ENCODE results near the gene CAVIN2. TPM values are rescaled to one million over a fixed set of nuclear protein-coding genes. Genes with fewer than 3 reads are reported as not detected.

CAVIN2 gene
- total RNA-seq, 1 experiment from 2014 or later, result not detected

DNA sequence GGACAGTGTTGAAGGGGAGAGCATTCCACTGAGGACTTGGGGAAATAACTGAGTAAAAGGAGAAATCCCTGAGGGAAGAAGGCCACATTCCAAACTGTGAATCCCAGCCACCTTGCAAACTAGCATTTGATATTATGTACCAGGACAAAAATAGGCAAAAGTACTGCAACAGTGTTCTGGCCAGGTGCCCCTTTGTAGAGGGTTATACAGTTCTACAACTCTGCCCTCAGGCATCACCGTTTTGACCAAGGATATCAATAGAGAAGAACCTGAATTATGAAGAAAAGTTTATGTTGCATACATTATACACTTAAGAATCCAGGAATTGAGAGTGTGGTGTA is 20.6 kb upstream of the CAVIN2 start:
- DNase-seq (ENCODE audit: low read depth, low spot score), result no peak
- in situ Hi-C loops (cut with HindIII; ENCODE audit: low pct_unique_long_range_greater_than_20kb, low sequenced_read_pairs), result no loop called here

DNA sequence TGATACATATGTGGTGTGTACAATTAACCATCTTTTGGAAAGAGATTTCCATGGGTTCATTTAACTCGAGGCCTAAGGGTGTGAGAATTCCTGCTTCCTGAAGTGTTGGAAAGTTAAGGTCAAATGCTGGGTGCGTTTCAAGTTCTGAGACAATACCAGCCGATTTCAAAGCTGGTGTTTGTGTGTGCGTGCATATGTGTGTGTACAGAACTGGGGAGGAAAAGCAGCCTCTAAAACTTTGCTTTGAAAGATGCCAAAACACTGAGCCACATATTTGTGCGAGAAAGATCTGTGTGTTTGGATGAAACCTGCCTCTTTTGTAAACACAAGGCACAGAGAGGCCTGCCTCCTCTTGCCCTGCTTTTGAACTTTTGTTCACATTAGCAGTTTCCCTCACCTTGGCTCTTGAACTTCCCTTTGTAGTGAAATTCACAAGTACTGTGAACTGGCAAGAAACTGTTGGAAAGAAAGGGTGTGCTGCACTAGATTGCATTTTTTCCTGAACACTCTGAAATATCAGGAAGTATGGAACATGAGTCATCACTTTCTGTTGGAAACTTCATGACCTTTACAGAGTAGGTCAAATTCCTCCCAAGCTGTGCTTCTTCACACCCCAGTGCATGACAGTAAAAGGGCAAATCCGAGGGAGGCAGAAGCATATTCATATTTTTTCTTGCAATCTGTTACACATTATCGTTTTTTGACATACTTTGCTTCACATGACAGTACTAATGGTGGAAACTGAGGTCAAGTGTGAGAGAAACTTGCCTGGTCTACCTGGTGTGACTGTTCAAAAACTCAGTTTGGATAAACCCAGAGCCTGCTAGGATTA is 20.0 kb upstream of the CAVIN2 start:
- in situ Hi-C loops (cut with HindIII; ENCODE audit: low pct_unique_long_range_greater_than_20kb, low sequenced_read_pairs), result no loop called here
- peak; percentile 29 for DNase-seq (ENCODE audit: low read depth, low spot score)

DNA sequence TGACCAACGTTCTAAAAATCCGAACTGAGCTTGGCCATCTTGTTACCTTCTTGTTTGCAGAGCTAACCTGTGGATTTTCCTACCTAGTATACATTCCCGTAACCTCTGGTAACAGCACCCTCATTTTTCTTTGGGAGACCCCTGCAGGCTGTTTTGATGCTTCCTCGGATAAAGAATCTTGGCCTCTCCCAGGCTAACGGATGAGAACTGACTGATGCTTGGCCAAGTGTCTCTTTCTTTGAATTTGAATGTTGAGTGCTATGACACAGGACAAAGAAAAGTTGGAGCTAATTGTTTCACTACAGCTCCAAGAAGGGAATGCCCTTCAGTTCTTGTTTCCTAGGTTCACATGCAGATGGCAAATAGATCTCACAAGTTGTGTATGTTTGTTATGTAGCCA is 19.3 kb upstream of the CAVIN2 start:
- no peak for DNase-seq (ENCODE audit: low read depth, low spot score)
- in situ Hi-C loops (cut with HindIII; ENCODE audit: low pct_unique_long_range_greater_than_20kb, low sequenced_read_pairs), result no loop called here

DNA sequence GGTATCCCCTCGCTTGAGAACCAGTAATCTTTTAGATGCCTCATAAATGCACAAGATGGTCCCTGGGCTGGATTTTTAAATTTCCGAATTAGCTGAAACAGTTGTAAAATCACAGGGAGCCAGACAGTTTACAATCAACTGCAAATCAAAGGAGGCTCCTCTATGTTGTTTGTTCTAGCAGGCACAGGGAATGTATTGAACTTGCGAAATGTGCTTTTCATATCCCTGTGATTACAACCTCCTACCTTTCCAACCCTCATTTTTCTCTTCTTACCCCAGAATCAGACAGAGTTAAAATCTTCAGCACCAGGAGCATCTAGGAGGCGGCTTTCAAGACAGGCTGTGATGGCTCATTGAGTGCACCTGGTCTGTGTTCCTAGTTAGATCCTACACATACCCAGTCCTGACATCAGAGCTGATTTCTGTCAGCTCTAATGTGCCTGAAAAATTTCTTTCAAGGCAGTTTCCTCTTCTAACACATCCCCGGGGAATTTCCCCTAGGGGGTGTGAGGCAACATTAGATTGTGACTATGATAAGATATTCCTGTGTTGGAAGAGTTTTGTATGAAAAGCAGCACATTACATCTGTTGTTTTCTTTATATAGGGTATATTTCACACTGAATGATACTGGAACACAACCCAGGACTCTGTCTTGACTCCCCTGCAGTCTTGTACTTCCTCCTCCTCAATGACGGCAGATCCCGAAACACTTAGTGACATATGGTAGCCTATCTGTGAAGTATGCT is 17.9 kb upstream of the CAVIN2 start:
- DNase-seq (ENCODE audit: low read depth, low spot score), result no peak
- in situ Hi-C loops (cut with HindIII; ENCODE audit: low pct_unique_long_range_greater_than_20kb, low sequenced_read_pairs), result no loop called here

DNA sequence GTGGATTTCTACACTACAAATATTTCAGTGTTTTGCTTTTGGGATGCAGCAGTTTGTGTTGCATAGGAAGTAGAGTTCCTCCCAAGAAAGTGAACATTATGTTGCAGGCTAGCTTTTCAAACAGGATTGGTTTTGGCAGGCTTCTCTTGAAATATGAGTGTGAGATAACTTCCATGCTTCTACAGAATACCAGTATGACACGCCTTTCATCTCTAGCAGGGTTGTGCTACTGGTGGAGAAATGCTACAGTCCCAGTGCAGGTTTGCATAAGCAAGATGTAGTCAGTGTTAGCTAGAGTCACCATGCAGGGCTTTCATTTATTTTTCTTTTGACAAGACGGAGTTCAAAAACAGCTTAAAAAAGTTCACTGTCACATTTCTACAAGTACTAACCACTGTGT is 17.1 kb upstream of the CAVIN2 start:
- in situ Hi-C loops (cut with HindIII; ENCODE audit: low pct_unique_long_range_greater_than_20kb, low sequenced_read_pairs), result no loop called here
- no peak for DNase-seq (ENCODE audit: low read depth, low spot score)

DNA sequence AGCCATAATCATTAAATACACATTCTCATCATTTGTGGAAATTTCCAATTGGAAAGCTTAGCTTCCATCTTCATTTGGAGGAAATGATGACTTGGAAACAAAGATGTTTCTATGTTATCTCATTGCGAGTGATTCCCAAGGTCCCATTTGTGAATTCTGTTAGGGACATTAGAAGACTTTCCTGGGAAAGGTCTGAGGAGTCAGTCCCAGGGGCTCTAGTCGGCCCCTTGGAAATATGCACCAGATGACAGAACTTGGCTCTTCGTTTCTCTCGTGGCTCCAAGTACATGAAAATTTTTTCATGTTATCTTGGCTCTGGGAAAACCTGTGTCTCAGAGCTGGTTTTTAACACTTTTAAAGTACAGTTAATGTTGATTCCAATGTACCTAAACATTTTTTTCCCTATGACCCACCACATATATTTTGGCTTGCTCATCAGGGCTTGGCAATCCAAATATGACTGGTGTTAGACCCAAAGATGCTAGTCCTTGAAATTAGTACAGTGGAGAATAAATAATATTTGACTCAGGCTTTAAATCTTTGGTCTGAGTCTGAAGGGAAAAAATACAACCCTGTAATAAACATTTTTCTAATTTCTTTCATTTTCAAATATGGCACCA is 15.4 kb upstream of the CAVIN2 start:
- in situ Hi-C loops (cut with HindIII; ENCODE audit: low pct_unique_long_range_greater_than_20kb, low sequenced_read_pairs), result no loop called here
- DNase-seq (ENCODE audit: low read depth, low spot score), result no peak

DNA sequence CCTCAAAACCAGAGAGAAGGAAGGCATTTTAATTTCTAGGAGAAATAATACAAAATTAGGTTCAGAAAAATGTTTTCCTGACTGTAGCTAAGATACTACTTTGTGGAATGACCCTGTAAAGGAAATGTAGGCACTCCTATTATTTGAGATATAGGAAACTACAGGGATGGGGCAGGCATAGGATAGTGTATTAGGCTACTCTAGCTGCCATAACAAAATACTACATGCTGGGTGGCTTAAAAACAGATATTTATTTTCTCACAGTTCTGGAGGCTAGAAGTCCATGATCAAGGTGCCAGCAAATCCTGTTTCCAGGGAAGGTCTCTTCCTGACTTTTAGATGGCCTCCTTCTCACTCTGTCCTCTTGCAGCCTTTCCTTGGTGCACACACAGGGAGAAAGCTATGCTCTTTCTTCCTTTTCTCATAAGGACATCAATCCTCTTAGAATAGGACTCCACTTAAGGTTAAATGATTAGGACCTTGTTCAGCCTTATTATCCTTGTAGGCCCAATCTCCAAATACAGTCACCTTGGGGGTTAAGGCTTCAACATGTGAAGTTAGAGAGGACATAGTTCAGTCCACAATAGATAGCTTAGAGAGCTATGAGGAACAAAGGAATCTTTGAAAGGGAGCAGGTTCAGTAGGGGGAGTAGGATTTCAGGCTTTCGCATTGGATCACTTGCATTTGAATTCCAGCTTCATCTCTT is 14.0 kb upstream of the CAVIN2 start:
- in situ Hi-C loops (cut with HindIII; ENCODE audit: low pct_unique_long_range_greater_than_20kb, low sequenced_read_pairs), result no loop called here

DNA sequence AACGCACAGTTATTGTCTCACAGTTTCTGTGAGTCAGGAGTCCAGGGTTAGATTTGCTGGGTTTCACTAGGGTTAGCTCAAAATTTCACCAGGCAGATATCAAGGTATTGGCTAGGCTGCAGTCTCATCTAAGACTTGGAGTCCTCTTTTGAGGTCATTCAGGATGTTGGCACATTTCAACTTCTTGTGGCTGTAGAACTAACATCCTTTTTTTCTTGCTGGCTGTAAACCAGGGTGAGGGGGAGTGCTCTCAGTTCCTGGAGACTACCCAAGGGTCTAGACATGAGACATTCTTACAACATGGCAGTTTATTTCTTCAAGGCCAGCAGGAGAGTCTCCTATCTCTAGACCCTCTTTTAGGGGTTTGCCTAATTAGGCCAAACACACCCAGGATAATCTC is 12.8 kb upstream of the CAVIN2 start:
- in situ Hi-C loops (cut with HindIII; ENCODE audit: low pct_unique_long_range_greater_than_20kb, low sequenced_read_pairs), result no loop called here

More for the DNA sequence above, 14.0 kb upstream of the CAVIN2 start:
- DNase-seq (ENCODE audit: low read depth, low spot score), result no peak

DNA sequence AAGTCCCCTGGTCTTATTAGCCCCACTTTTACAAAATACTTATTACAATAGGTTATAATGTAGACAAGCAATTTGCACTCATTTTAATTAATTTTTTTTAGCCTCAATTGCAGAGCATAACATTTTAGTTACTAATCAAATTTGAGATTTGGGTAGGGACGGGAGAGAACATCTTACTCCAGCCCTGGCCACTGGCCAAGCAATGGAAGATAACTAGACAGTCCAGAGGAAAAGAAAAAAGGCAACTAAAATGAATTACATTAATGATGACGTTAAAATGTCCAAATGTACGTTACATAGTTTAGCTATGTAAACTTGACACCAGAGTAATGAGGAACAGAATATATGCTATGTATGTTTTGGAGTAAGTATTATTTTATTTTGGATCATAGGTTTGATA is 11.0 kb upstream of the CAVIN2 start:
- in situ Hi-C loops (cut with HindIII; ENCODE audit: low pct_unique_long_range_greater_than_20kb, low sequenced_read_pairs), result no loop called here
- no peak for DNase-seq (ENCODE audit: low read depth, low spot score)

More for the DNA sequence above, 12.8 kb upstream of the CAVIN2 start:
- DNase-seq (ENCODE audit: low read depth, low spot score), result no peak

DNA sequence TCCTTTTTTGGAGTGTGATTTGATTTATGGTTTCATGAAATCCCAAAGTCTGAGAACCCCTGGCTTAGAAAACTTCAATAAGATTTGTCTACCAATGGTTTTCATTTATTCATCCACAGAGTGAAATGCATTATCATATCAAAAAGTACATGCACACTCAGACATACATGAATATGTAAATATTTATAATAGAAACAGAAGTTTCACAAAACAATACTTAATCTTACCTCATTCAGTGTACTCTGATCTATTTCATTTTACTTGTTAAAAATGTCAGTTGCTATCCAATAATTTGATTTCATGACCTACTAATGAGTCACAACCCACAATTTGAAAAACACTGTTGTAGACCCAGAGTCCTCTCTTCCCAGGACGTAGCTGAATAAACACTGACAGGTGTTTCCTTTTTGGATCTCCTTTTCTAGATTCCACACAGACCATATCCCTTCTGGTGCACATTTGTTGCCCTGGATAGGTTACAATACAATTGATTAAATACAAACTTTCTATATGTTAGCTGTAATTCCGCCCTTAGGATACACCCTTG is 10.4 kb upstream of the CAVIN2 start:
- no peak for DNase-seq (ENCODE audit: low read depth, low spot score)
- in situ Hi-C loops (cut with HindIII; ENCODE audit: low pct_unique_long_range_greater_than_20kb, low sequenced_read_pairs), result no loop called here

DNA sequence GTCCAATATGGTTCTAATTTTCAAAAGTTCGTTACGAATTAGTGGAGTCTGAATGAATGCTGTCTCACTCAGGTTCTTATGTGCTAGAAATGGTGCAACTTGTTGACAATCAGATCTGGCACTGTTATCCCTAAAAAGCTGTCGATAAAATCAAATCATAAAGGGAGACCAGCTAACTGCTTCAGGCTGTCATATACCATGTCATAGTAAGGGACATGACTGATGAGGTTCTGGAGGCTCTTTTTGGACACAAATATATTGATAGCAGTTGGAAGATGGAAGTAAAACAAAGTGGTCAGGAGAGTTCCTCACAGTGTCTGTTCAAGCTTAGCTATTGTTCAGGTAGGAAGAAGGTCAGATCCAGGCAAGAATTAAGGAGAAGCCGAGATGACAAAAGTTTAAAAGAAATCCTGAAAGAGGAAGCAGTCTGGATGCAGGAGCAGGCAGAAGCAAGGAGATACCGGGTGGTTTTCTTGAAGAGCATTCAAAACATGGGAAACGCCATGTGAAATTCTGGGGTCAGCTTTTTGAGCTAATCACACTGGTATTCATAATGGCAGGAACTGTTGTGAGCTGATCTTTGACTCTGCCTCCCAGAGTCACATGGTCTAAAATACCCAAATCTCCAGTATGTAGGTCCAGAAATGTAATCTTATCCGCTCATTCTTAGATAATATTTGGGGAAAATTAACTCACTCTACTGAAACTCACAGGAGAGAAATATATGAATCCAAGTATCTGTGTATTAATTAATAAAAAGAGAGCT is 9.4 kb upstream of the CAVIN2 start:
- DNase-seq (ENCODE audit: low read depth, low spot score), result no peak
- in situ Hi-C loops (cut with HindIII; ENCODE audit: low pct_unique_long_range_greater_than_20kb, low sequenced_read_pairs), result no loop called here

DNA sequence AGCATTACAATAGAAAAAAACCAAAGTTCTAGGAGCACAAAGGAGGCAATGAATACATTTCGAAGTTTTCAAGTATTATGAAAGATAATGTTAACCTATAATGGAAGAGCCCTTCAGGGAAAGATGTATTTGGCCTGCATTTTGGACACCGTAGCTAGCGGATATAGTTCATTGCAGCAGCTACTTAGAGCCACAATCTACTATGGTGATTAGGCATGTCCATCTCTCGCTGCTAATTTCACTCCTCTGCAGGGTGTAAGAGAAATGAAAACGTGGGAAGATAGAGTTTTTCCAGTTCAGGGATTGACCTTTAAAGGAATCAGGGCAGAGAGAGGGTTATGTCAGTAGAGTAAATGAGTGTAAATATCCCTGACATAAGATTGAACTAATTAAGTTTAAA is 8.5 kb upstream of the CAVIN2 start:
- in situ Hi-C loops (cut with HindIII; ENCODE audit: low pct_unique_long_range_greater_than_20kb, low sequenced_read_pairs), result no loop called here
- no peak for DNase-seq (ENCODE audit: low read depth, low spot score)

DNA sequence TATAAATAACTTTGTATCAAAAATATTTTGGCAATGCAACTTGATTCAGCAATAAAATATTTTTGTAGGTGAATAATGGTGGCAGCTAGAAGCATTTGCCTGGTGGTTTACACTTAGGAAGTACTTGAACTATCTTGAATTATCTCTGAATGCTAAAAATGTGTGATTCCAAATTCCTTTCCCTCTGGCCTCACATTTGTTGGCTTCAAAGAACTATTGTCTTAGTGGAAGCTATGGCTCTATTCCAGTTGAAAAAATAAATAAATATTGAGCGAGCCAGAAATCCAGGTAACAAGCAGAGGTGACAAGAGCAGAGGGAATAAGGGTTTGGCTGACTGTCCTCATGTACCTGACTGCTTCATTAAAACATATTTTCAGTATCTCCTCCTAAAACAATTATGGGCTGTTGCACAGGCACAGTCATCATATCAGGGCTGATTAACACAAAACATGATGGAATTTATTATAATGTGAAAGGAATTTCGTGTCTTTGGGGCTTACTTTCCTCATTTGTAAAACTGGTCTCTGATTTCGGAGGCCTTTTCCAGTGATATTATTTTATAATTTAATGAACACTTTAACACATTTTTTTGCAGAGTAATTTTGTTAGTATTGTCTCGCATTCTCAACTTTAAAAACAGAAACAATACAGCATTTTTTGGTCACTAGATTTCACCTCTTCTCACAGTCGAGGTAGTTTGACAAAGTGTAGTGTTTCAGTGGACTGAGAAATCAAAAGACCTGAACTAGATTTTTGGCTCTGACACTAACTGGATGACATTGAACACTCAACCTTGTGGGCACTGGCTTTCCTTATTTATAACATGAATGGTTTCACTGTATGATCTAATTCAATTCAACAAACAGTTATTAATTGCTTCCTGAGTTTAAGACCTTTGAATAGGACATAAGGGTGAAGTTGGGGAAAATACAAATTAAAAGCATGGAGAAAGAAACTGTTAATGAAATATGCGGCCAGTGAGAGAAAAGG is 7.8 kb upstream of the CAVIN2 start:
- DNase-seq (ENCODE audit: low read depth, low spot score), result no peak
- in situ Hi-C loops (cut with HindIII; ENCODE audit: low pct_unique_long_range_greater_than_20kb, low sequenced_read_pairs), result no loop called here

DNA sequence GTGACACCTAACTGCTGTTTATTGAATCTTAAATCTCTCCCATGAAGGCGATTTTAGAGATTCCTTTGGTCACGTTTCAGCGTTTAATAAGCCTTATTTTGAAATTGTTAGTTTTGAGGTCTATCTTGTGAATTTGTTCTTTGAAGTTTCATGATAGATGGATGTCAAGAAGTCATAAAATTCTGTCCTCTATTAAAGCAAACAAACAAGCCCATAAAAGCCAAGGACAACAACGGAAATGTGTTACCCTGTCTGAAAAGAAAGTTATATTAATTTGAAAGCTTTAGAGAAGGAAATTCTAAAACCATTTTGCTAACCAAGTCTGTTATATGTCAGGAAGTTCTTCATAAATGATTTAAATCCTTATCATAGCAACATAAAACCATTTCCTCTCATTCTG is 7.0 kb upstream of the CAVIN2 start:
- no peak for DNase-seq (ENCODE audit: low read depth, low spot score)
- in situ Hi-C loops (cut with HindIII; ENCODE audit: low pct_unique_long_range_greater_than_20kb, low sequenced_read_pairs), result no loop called here

DNA sequence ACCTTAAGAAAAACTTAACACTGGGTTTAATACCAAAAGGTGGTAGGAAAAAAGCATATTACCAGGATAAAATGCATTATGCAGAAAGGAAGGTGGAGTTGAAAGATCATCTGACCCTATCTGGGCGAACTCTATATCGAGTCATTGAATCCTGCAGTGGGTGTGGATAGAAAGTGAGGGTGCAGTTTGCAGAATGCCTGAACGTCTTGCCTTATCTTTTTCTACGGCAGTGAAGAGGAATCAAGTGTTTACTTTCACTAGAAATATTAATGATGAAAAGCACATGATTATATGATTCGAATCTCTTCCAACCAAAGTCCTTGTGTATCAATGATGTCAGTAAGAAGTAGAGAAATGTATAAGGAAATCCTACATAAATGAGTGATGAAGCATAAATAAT is 4.3 kb upstream of the CAVIN2 start:
- in situ Hi-C loops (cut with HindIII; ENCODE audit: low pct_unique_long_range_greater_than_20kb, low sequenced_read_pairs), result no loop called here
- DNase-seq (ENCODE audit: low read depth, low spot score), result no peak
